ENCODE results near the gene HBG1. TPM values are rescaled to one million over a fixed set of nuclear protein-coding genes. Genes with fewer than 3 reads are reported as not detected.

The HBG1 gene
- total RNA-seq, 1 experiment from 2014 or later, result not detected

GRCh38 chr11:5237420-5237819 is 12.2 kb downstream of the HBG1 start:
- Histone ChIP-seq H4K91ac (ENCODE audit: insufficient read length, low read depth, low read length) (no peak overlapping the region), H2AK5ac (ENCODE audit: insufficient read length, low read length) (no peak overlapping the region), H3K79me1 (ENCODE audit: insufficient read depth, low read depth, low read length, poor library complexity, severe bottlenecking) (no peaks in the 10 kb centered on the region), H2BK20ac (ENCODE audit: low read depth, low read length, poor library complexity, severe bottlenecking) (no peak overlapping the region), H3K18ac (ENCODE audit: insufficient read length, low read depth, low read length) (no peak overlapping the region), H3K56ac (ENCODE audit: insufficient read length, low read depth, low read length) (no peak overlapping the region), H4K8ac (replicated peaks; ENCODE audit: insufficient read length, low read depth, low read length) (no peak overlapping the region), H3K4me1 (ENCODE audit: insufficient read depth, low read length) (no peaks in the 10 kb centered on the region), H3K4ac (ENCODE audit: low read depth, low read length) (no peak overlapping the region), H3K9me3 (ENCODE audit: control insufficient read depth, low read depth, low read length) (no peaks in the 10 kb centered on the region), H3K23ac (ENCODE audit: insufficient read length, low read depth, low read length) (no peak overlapping the region), H2AFZ (ENCODE audit: low read length) (no peak overlapping the region), H2BK15ac (ENCODE audit: low read depth, low read length) (no peak overlapping the region), H3K9ac (ENCODE audit: extremely low read depth, insufficient read length, low read length) (no peak overlapping the region), H3K27ac (ENCODE audit: insufficient read length, low read depth, low read length) (no peak overlapping the region), H3K79me2 (ENCODE audit: insufficient read depth, low read length) (no peaks in the 10 kb centered on the region), H3K14ac (ENCODE audit: insufficient read depth, low read length) (no peak overlapping the region), H4K20me1 (ENCODE audit: control insufficient read depth, insufficient read depth, insufficient read length) (no peaks in the 10 kb centered on the region), H3T11ph (ENCODE audit: low read length) (no peak overlapping the region), H2BK5ac (ENCODE audit: insufficient read length, low read length) (no peak overlapping the region), H2BK12ac (ENCODE audit: insufficient read length, low read depth, low read length) (no peak overlapping the region), H2BK120ac (ENCODE audit: low read depth, low read length, poor library complexity, severe bottlenecking) (no peak overlapping the region), H3K4me2 (ENCODE audit: insufficient read depth, insufficient read length, low read length) (no peak overlapping the region), H3K27me3 (ENCODE audit: insufficient read depth, low read length) (no peaks in the 10 kb centered on the region), H3K23me2 (ENCODE audit: insufficient read length, low read depth, low read length, poor library complexity, severe bottlenecking) (no peaks in the 10 kb centered on the region), H4K5ac (ENCODE audit: insufficient read length, low read depth, low read length) (no peak overlapping the region)
- no peak overlapping the region for H3K27ac Mint-ChIP-seq
- no peaks in the 10 kb centered on the region for H3K9me3 Mint-ChIP-seq
- WGBS (ENCODE audit: extremely low coverage, insufficient read length, low lambda C conversion rate), result no CpG with 5 or more reads among the region's 2 CpGs
- no peaks in the 10 kb centered on the region for H3K36me3 Mint-ChIP-seq (ENCODE audit: insufficient read depth in 1 of 3, low read depth in 3 of 3)
- H3K4me3 Mint-ChIP-seq, result no peak overlapping the region
- H3K4me1 Mint-ChIP-seq, result no peaks in the 10 kb centered on the region
- peaks cover 6% of the 10 kb centered on the region for H3K27me3 Mint-ChIP-seq (ENCODE audit: low read depth)
- TF ChIP-seq CTCF (conservative IDR thresholded peaks at IDR 0.05), result no peak
- DNase-seq, result no peak
